GM20000 (cell line): ENCODE results near the gene NUCB2.

Source experiments
- DNase-seq: peaks from one replicate; pipeline ENCODE4 v3.0.0; 2012; ENCODE audit warnings: low spot score
- CTCF ChIP-seq: IDR thresholded peaks from 2 replicates; pipeline ENCODE4 v1.5.1; 2012; ENCODE audit warnings: mild to moderate bottlenecking, control low read depth; ENCODE audit errors: extremely low read depth, missing control alignments

Gene NUCB2

GRCh38 chr11:17314232-17314547 is 37.7 kb downstream of the NUCB2 start:
- DNase-seq, result no peak
- no peak for TF ChIP-seq CTCF

GRCh38 chr11:17314904-17315426 is 38.4 kb downstream of the NUCB2 start:
- no peak for DNase-seq

GRCh38 chr11:17328871-17329494 is 52.4 kb downstream of the NUCB2 start:
- no peak for TF ChIP-seq CTCF
- DNase-seq, result no peak

More at GRCh38 chr11:17314904-17315426, 38.4 kb downstream of the NUCB2 start:
- TF ChIP-seq CTCF, result no peak

GRCh38 chr11:17331669-17332068 is 55.1 kb downstream of the NUCB2 start:
- no peak for TF ChIP-seq CTCF
- no peak for DNase-seq

GRCh38 chr11:17333799-17334586 is 57.5 kb downstream of the NUCB2 start:
- TF ChIP-seq CTCF, result no peak
- no peak for DNase-seq

GRCh38 chr11:17343257-17343656 is 66.7 kb downstream of the NUCB2 start:
- no peak for DNase-seq
- TF ChIP-seq CTCF, result no peak

- DNase-seq, result no peak
Measured at GRCh38 chr11:17343907-17344306, 67.4 kb downstream of the NUCB2 start.

More at GRCh38 chr11:17343907-17344306, 67.4 kb downstream of the NUCB2 start:
- no peak for TF ChIP-seq CTCF
